ENCODE results near the gene TIAM2.

TIAM2 gene

DNA sequence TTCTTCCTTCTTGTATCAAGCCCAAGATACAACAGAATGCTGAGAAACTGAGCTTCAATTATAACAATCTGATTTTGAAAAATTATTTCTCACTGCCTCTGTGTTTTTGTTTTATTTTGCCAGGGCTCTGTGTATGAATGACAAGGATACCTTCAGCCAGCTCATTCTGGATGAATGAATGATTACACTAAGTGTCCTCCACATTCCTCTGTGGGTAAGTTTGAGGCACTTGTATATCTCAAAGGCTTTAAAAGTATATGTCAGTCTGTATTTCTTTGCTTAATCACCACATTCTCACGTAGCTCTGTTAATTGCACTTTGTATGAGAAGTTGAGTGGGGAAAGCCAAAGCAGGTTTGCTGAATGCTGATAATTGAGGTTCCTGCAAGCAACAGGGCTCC lies 95.1 kb downstream of the TIAM2 start:
- H3K27ac ChIP-seq (ENCODE audit: low read depth, low read length, poor library complexity, severe bottlenecking): no peak overlapping the region
- H3K4me1 ChIP-seq (ENCODE audit: insufficient read depth, low read length, severe bottlenecking): peaks cover 10% of the 10 kb centered on the region

GRCh38 chr6:155091756-155092155 lies 96.6 kb downstream of the TIAM2 start:
- peaks cover 5% of the 10 kb centered on the region; the same call in 1 of the 2 replicates for H3K9me3 ChIP-seq (ENCODE audit: low read length)
- H3K9ac ChIP-seq (ENCODE audit: low read length): no peak overlapping the region
- H3K4me1 ChIP-seq (ENCODE audit: insufficient read depth, low read length, severe bottlenecking): peaks cover 10% of the 10 kb centered on the region
- H2AFZ ChIP-seq (ENCODE audit: low read length): no peak overlapping the region
- no peaks in the 10 kb centered on the region for H3F3A ChIP-seq (ENCODE audit: insufficient read depth, low read length)
- no peak overlapping the region for H3K4me3 ChIP-seq (ENCODE audit: low read depth, low read length, poor library complexity, severe bottlenecking)
- H3K36me3 ChIP-seq (ENCODE audit: insufficient read depth, low read length): no peaks in the 10 kb centered on the region
- no peak overlapping the region for H3K27ac ChIP-seq (ENCODE audit: low read depth, low read length, poor library complexity, severe bottlenecking)
- H3K79me2 ChIP-seq (ENCODE audit: insufficient read depth, low read length): no peaks in the 10 kb centered on the region
- no peak overlapping the region for H3K4me2 ChIP-seq (ENCODE audit: low read length)
- H3K9me2 ChIP-seq (ENCODE audit: low read depth, low read length): no peaks in the 10 kb centered on the region
- TF ChIP-seq EZH2 (IDR thresholded peaks at IDR 0.05; ENCODE audit: borderline replicate concordance, low read length) (no peak), CTCF (IDR thresholded peaks at IDR 0.05; ENCODE audit: low read length) (no peak)
- H4K20me1 ChIP-seq (ENCODE audit: insufficient read depth, low read length): no peaks in the 10 kb centered on the region
- H3K27me3 ChIP-seq (ENCODE audit: insufficient read depth, low read length): peaks cover 7% of the 10 kb centered on the region; the same call in 1 of the 2 replicates

More for the DNA sequence above, 95.1 kb downstream of the TIAM2 start:
- no peaks in the 10 kb centered on the region for H3K9me2 ChIP-seq (ENCODE audit: low read depth, low read length)
- no peaks in the 10 kb centered on the region for H3F3A ChIP-seq (ENCODE audit: insufficient read depth, low read length)
- no peaks in the 10 kb centered on the region for H3K9me3 ChIP-seq (ENCODE audit: low read length)
- no peak overlapping the region for H3K4me2 ChIP-seq (ENCODE audit: low read length)
- H3K79me2 ChIP-seq (ENCODE audit: insufficient read depth, low read length): no peaks in the 10 kb centered on the region
- H3K36me3 ChIP-seq (ENCODE audit: insufficient read depth, low read length): no peaks in the 10 kb centered on the region
- no peaks in the 10 kb centered on the region for H4K20me1 ChIP-seq (ENCODE audit: insufficient read depth, low read length)
- H2AFZ ChIP-seq (ENCODE audit: low read length): no peak overlapping the region
- no peak for TF ChIP-seq CTCF (IDR thresholded peaks at IDR 0.05; ENCODE audit: low read length)
- TF ChIP-seq EZH2 (IDR thresholded peaks at IDR 0.05; ENCODE audit: borderline replicate concordance, low read length): no peak
- no peak overlapping the region for H3K9ac ChIP-seq (ENCODE audit: low read length)
- H3K27me3 ChIP-seq (ENCODE audit: insufficient read depth, low read length): no peaks in the 10 kb centered on the region
- H3K4me3 ChIP-seq (ENCODE audit: low read depth, low read length, poor library complexity, severe bottlenecking): no peak overlapping the region

DNA sequence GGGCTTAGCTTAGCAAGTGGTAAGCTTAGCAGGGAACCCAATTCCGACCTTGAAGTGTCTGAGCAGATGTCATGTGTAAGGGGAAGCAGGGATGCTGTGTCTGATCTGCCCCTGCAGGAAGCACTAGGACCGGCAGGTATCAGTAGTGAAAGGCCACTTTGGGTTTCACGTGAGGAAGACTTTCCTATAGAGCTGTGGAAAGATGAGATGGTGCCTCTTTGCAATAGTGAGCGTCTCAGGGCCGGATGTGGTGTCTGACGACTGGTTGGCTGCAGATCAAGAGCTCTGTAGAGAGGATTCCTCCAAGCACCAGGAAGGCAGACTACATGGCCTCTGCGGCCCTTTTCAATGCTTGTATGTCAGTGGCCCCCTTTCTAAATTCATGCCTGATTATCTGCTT lies 98.3 kb downstream of the TIAM2 start:
- Histone ChIP-seq H3K4me2 (ENCODE audit: low read length) (no peak overlapping the region; the same call in 1 of the 2 replicates), H2AFZ (ENCODE audit: low read length) (no peak overlapping the region), H3K36me3 (ENCODE audit: insufficient read depth, low read length) (no peaks in the 10 kb centered on the region), H3K4me1 (ENCODE audit: insufficient read depth, low read length, severe bottlenecking) (peaks cover 10% of the 10 kb centered on the region), H3K4me3 (ENCODE audit: low read depth, low read length, poor library complexity, severe bottlenecking) (no peak overlapping the region), H3F3A (ENCODE audit: insufficient read depth, low read length) (no peaks in the 10 kb centered on the region), H3K27ac (ENCODE audit: low read depth, low read length, poor library complexity, severe bottlenecking) (no peak overlapping the region), H3K9me2 (ENCODE audit: low read depth, low read length) (no peaks in the 10 kb centered on the region), H3K27me3 (ENCODE audit: insufficient read depth, low read length) (peaks cover 10% of the 10 kb centered on the region; the same call in 1 of the 2 replicates), H3K9ac (ENCODE audit: low read length) (no peak overlapping the region; the same call in 1 of the 2 replicates), H4K20me1 (ENCODE audit: insufficient read depth, low read length) (no peaks in the 10 kb centered on the region), H3K79me2 (ENCODE audit: insufficient read depth, low read length) (no peaks in the 10 kb centered on the region), H3K9me3 (ENCODE audit: low read length) (peaks cover 7% of the 10 kb centered on the region; the same call in 1 of the 2 replicates)
- no peak for TF ChIP-seq EZH2 (IDR thresholded peaks at IDR 0.05; ENCODE audit: borderline replicate concordance, low read length)
- TF ChIP-seq CTCF (IDR thresholded peaks at IDR 0.05; ENCODE audit: low read length): no peak

Measured in OCI-LY1 (cell line).